BJ (cell line): ENCODE results near the gene COIL. TPM values are rescaled to one million over a fixed set of nuclear protein-coding genes. Genes with fewer than 3 reads are reported as not detected.

Experiments
- CTCF ChIA-PET: fragments of 350-600 bp; formaldehyde crosslinking; extraction: SDS; loops from one replicate; lab custom pipeline; 2021; ENCODE audit warnings: antibody characterized with exemption, inconsistent platforms; lab: Yijun Ruan, JAX
- POLR2A ChIA-PET: fragments of 300-600 bp; sonication (Branson Sonifier 250); formaldehyde crosslinking; extraction: SDS; loops from one replicate; lab custom pipeline; 2021; ENCODE audit warnings: antibody characterized with exemption; lab: Charles Lee
- DNase-seq: peaks from one replicate; pipeline ENCODE4 v3.0.0-alpha.2; 2011; ENCODE audit warnings: low read depth
- H3K27me3 ChIP-seq: 2 replicates; pipeline ENCODE4 v1.6.0; 2011; ENCODE audit warnings: low read length; ENCODE audit not compliant: control insufficient read depth, insufficient read depth
- H3K36me3 ChIP-seq: 2 replicates; pipeline ENCODE4 v1.5.1; 2011; ENCODE audit warnings: low read length; ENCODE audit not compliant: control insufficient read depth, insufficient read depth
- H3K4me3 ChIP-seq: 2 replicates; pipeline ENCODE4 v1.5.1; 2011; ENCODE audit warnings: low read depth, mild to moderate bottlenecking, control low read depth, low read length
- CTCF ChIP-seq: IDR thresholded peaks from 2 replicates; pipeline ENCODE4 v1.5.1; 2011; ENCODE audit warnings: low read depth, mild to moderate bottlenecking, control low read depth, inconsistent platforms, low read length, moderate library complexity; ENCODE audit not compliant: insufficient read depth
- polyA plus RNA-seq: library from polyadenylated mRNA; depleted of rRNA; stranded (reverse); fragments of >200 nt; gene quantifications from 2 replicates; pipeline ENCODE4 v1.2.3, GENCODE V29; 2011; rRNA removed

Gene COIL
- polyA plus RNA-seq, 1 experiment = 2.8 TPM

- H3K27me3 ChIP-seq = no peaks in the 10 kb centered on the region
- no peak for DNase-seq
- ChIA-PET POLR2A (no interaction called here), CTCF (interaction anchor here (1.0 to 1.2 kb wide), 3 partner anchors 11 to 19 kb away, joined by 3 to 7 read pairs (median 3); no protein-coding TSS in a partner anchor)
- no peak for TF ChIP-seq CTCF
- peaks cover 29% of the 10 kb centered on the region for H3K36me3 ChIP-seq
- H3K4me3 ChIP-seq = no peak overlapping the region
Observed at GRCh38 chr17:56890390-56890789, 70.5 kb downstream of the COIL start.

Other genes starting within 250 kb of the COIL start
- gene C17orf67, start 127.1 kb downstream of the COIL start, polyA plus RNA-seq = 0.49 and 0.50 TPM in 2 replicates
- gene DGKE, start 126.9 kb downstream of the COIL start, polyA plus RNA-seq = 1.9 and 2.1 TPM in 2 replicates
- gene TRIM25, start 47.0 kb downstream of the COIL start, polyA plus RNA-seq = 25.6 and 28.4 TPM in 2 replicates
- gene SCPEP1, start 17.1 kb upstream of the COIL start, polyA plus RNA-seq = 30.7 and 31.1 TPM in 2 replicates
- gene AKAP1, start 124.2 kb upstream of the COIL start, polyA plus RNA-seq = 8.1 and 15.7 TPM in 2 replicates